NCI-H345 treated with DMSO at 0.1 percent for 48 hours (cell line): ENCODE results near the gene ANKRD36C.
"Not testable (repeated sequence)": the region's sequence is repeated elsewhere in the genome, so short reads cannot be mapped to it uniquely, and the experiment has no call there.

ENCODE experiments used
- DNase-seq: peaks from one replicate; lab custom pipeline; 2025; ENCODE audit not compliant: unreplicated experiment; lab: John Stamatoyannopoulos, UW

ANKRD36C gene

GRCh38 chr2:96008051-96008450 is 16.4 kb upstream of the ANKRD36C start:
- DNase-seq: not testable (repeated sequence)

- DNase-seq: not testable (repeated sequence)
These were observed 14.6 kb upstream of the ANKRD36C start for GRCh38 chr2:96006248-96006647.

GRCh38 chr2:95992520-95993272 is 1.1 kb upstream of the ANKRD36C start:
- not testable (repeated sequence) for DNase-seq

GRCh38 chr2:95992102-95992501 is 478 bp upstream of the ANKRD36C start:
- not testable (repeated sequence) for DNase-seq

- DNase-seq: not testable (repeated sequence)
These were observed 740 bp downstream of the ANKRD36C start for GRCh38 chr2:95990884-95991283.

GRCh38 chr2:95951662-95952061 is 40.0 kb downstream of the ANKRD36C start:
- not testable (repeated sequence) for DNase-seq

GRCh38 chr2:95948039-95948438 is 43.6 kb downstream of the ANKRD36C start:
- DNase-seq: not testable (repeated sequence)

GRCh38 chr2:95939947-95940346 is 51.7 kb downstream of the ANKRD36C start:
- DNase-seq: not testable (repeated sequence)

- DNase-seq: not testable (repeated sequence)
These were observed 60.9 kb downstream of the ANKRD36C start for GRCh38 chr2:95930740-95931139.

GRCh38 chr2:95917007-95917406 is 74.6 kb downstream of the ANKRD36C start:
- not testable (repeated sequence) for DNase-seq

- DNase-seq: not testable (repeated sequence)
These were observed 76.5 kb downstream of the ANKRD36C start for GRCh38 chr2:95915131-95915530.

- DNase-seq: not testable (repeated sequence)
These were observed 80.2 kb downstream of the ANKRD36C start for GRCh38 chr2:95911431-95911830.

- not testable (repeated sequence) for DNase-seq
These were observed 97.2 kb downstream of the ANKRD36C start for GRCh38 chr2:95894443-95894842.

GRCh38 chr2:95867929-95868328 is 123.7 kb downstream of the ANKRD36C start:
- DNase-seq: not testable (repeated sequence)

- DNase-seq: not testable (repeated sequence)
These were observed 124.5 kb downstream of the ANKRD36C start for GRCh38 chr2:95867047-95867677.

GRCh38 chr2:95862121-95862520 is 129.5 kb downstream of the ANKRD36C start:
- DNase-seq: not testable (repeated sequence)

- DNase-seq: no peak
These were observed 155.5 kb downstream of the ANKRD36C start for GRCh38 chr2:95836151-95836550.

- not testable (repeated sequence) for DNase-seq
These were observed 157.3 kb downstream of the ANKRD36C start for GRCh38 chr2:95834077-95835013.

GRCh38 chr2:95824218-95824617 is 167.4 kb downstream of the ANKRD36C start:
- not testable (repeated sequence) for DNase-seq

GRCh38 chr2:95817521-95817920 is 174.1 kb downstream of the ANKRD36C start:
- not testable (repeated sequence) for DNase-seq

GRCh38 chr2:95813311-95813710 is 178.3 kb downstream of the ANKRD36C start:
- not testable (repeated sequence) for DNase-seq
